ENCODE measurements around the gene ILDR2. TPM values are rescaled to one million over a fixed set of nuclear protein-coding genes. Genes with fewer than 3 reads are reported as not detected.

Gene ILDR2
- total and polyA plus RNA-seq, 9 of the 15 experiments (the other 6 are each of a cell fraction or from before 2014, with no cell fraction given): 0.03 to 0.31 (median 0.18) TPM; not detected in 2

DNA sequence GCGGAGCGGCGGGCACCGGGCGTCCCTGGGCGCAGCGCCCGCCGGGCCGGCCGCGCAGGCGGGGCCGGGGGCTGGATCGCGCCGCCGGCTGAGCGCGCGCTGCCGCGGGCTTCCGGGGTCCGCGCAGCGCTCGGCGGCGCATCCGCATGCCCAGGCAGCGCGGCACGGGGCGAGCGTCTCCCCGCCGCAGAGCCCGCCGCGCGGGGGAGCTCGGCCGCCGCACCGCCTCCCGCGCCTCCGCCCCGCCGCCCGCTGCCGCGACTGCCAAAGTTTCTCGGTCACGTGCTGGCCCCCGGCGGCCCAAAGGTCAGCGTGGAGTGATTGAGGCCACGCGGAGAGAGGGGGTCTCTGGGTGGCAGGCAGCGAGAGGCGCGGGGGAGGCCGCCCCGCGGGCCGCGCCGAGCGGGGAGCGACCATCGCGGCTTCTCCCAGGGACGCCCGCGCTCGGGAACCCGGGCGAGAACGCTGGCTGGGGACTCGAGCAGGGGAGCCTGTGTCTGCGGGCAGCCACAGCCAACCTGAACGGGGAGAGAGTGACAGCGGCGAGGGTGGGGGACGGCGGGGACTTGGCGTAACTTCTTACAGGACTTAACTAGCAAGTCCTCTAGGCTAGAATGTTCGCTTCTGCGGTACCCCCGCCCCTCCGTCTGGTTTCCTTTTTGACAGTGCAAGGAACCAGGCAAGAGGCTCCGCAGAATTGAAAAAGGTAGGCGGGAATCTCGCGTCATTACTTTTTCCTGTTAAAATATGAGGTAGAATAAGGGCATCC, at the start of gene ILDR2 (continued):
- TF ChIP-seq BHLHE40 (IDR thresholded peaks at IDR 0.05; ENCODE audit: low read length) (peak; percentile 79), RBBP5 (IDR thresholded peaks at IDR 0.05; ENCODE audit: borderline replicate concordance, insufficient read depth, low read length, poor library complexity, severe bottlenecking) (peak; percentile 58), PHF21A (IDR thresholded peaks at IDR 0.05; ENCODE audit: borderline replicate concordance, low read depth) (no peak), CXXC5 (CRISPR knock-in tag; IDR thresholded peaks at IDR 0.05) (peak; percentile 83), ZNF778 (CRISPR knock-in tag; IDR thresholded peaks at IDR 0.05) (no peak), HDAC1 (IDR thresholded peaks at IDR 0.05) (no peak), NCOA6 (IDR thresholded peaks at IDR 0.05) (peak; percentile 40; the same call in 1 of the 2 replicates), L3MBTL2 (IDR thresholded peaks at IDR 0.05) (peak; percentile 88), ETV1 (tag; conservative IDR thresholded peaks at IDR 0.05; ENCODE audit: low read depth) (no peak), MYC (IDR thresholded peaks at IDR 0.05; ENCODE audit: low read depth, low read length) (0 out of 2 replicates have a peak, but pooled peaks have one; percentile 31), MYC (CRISPR knock-in tag; IDR thresholded peaks at IDR 0.05; ENCODE audit: borderline replicate concordance, low read depth) (no peak), BMI1 (IDR thresholded peaks at IDR 0.05; ENCODE audit: low read length) (0 out of 2 replicates have a peak, but pooled peaks have one; percentile 29), HMGN3 (IDR thresholded peaks at IDR 0.05; ENCODE audit: borderline replicate concordance, extremely low read depth, insufficient read length, low read depth, low read length) (peak; percentile 42)
- TF ChIP-seq, protein P1, sequence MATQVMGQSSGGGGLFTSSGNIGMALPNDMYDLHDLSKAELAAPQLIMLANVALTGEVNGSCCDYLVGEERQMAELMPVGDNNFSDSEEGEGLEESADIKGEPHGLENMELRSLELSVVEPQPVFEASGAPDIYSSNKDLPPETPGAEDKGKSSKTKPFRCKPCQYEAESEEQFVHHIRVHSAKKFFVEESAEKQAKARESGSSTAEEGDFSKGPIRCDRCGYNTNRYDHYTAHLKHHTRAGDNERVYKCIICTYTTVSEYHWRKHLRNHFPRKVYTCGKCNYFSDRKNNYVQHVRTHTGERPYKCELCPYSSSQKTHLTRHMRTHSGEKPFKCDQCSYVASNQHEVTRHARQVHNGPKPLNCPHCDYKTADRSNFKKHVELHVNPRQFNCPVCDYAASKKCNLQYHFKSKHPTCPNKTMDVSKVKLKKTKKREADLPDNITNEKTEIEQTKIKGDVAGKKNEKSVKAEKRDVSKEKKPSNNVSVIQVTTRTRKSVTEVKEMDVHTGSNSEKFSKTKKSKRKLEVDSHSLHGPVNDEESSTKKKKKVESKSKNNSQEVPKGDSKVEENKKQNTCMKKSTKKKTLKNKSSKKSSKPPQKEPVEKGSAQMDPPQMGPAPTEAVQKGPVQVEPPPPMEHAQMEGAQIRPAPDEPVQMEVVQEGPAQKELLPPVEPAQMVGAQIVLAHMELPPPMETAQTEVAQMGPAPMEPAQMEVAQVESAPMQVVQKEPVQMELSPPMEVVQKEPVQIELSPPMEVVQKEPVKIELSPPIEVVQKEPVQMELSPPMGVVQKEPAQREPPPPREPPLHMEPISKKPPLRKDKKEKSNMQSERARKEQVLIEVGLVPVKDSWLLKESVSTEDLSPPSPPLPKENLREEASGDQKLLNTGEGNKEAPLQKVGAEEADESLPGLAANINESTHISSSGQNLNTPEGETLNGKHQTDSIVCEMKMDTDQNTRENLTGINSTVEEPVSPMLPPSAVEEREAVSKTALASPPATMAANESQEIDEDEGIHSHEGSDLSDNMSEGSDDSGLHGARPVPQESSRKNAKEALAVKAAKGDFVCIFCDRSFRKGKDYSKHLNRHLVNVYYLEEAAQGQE (IDR thresholded peaks at IDR 0.05; ENCODE audit: borderline replicate concordance): peak; percentile 36; the same call in 1 of the 2 replicates
- TF ChIP-seq, protein P1 (CRISPR knock-in tag; IDR thresholded peaks at IDR 0.05; ENCODE audit: low read depth): 0 out of 2 replicates have a peak, but pooled peaks have one; percentile 34
- TF ChIP-seq, protein P2, sequence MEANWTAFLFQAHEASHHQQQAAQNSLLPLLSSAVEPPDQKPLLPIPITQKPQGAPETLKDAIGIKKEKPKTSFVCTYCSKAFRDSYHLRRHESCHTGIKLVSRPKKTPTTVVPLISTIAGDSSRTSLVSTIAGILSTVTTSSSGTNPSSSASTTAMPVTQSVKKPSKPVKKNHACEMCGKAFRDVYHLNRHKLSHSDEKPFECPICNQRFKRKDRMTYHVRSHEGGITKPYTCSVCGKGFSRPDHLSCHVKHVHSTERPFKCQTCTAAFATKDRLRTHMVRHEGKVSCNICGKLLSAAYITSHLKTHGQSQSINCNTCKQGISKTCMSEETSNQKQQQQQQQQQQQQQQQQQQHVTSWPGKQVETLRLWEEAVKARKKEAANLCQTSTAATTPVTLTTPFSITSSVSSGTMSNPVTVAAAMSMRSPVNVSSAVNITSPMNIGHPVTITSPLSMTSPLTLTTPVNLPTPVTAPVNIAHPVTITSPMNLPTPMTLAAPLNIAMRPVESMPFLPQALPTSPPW (CRISPR knock-in tag; IDR thresholded peaks at IDR 0.05): peak; percentile 47; the same call in 1 of the 2 replicates
- TF ChIP-seq, protein P3, sequence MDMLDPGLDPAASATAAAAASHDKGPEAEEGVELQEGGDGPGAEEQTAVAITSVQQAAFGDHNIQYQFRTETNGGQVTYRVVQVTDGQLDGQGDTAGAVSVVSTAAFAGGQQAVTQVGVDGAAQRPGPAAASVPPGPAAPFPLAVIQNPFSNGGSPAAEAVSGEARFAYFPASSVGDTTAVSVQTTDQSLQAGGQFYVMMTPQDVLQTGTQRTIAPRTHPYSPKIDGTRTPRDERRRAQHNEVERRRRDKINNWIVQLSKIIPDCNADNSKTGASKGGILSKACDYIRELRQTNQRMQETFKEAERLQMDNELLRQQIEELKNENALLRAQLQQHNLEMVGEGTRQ (CRISPR knock-in tag; IDR thresholded peaks at IDR 0.05): peak; percentile 79

Data from K562 (cell line).